Measurements from ENCODE around the gene MED12.

The MED12 gene

DNA sequence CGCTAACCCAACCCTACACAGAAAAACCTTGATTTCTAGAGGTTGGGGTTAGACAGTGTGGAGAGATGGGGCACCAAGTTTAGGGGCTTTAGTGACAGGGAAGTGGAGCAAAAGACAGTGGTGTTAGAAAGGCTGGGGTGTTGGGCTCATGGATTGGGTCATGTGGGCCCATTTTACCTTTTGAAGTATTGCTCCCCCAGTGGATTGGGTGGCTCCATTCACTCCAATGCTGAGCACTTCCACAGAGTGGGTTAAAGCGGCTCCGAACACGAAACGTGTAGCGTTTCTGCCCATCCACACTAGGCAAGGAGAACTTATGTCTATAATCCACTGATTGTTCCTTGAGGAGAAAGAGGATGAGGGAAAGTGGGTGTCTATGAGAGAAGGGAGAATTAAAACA lies 9.3 kb upstream of the MED12 start:
- Histone ChIP-seq H3K79me2 (ENCODE audit: insufficient read depth, low read length) (peaks cover 73% of the 10 kb centered on the region), H3K4me2 (ENCODE audit: low read depth, low read length, poor library complexity, severe bottlenecking) (peak overlapping the region; percentile 100), H3F3A (ENCODE audit: low read depth) (peaks cover 11% of the 10 kb centered on the region), H3K4me3 (ENCODE audit: low read length, poor library complexity, severe bottlenecking) (peak overlapping the region; percentile 96), H2AFZ (ENCODE audit: low read length) (no peak overlapping the region), H4K20me1 (ENCODE audit: insufficient read depth, low read length, poor library complexity, severe bottlenecking) (no peaks in the 10 kb centered on the region), H3K9me3 (ENCODE audit: insufficient read depth, low read depth, low read length) (no peaks in the 10 kb centered on the region), H3K27me3 (ENCODE audit: insufficient read depth, low read length, poor library complexity, severe bottlenecking) (no peaks in the 10 kb centered on the region), H3K9ac (ENCODE audit: low read depth, low read length, poor library complexity, severe bottlenecking) (peak overlapping the region; percentile 100), H3K9me2 (replicated peaks; ENCODE audit: low read depth, low read length) (no peaks in the 10 kb centered on the region), H3K36me3 (ENCODE audit: insufficient read depth, low read length) (no peaks in the 10 kb centered on the region), H3K4me1 (ENCODE audit: insufficient read depth, low read length, poor library complexity, severe bottlenecking) (peaks cover 52% of the 10 kb centered on the region)
- TF ChIP-seq, protein P1, sequence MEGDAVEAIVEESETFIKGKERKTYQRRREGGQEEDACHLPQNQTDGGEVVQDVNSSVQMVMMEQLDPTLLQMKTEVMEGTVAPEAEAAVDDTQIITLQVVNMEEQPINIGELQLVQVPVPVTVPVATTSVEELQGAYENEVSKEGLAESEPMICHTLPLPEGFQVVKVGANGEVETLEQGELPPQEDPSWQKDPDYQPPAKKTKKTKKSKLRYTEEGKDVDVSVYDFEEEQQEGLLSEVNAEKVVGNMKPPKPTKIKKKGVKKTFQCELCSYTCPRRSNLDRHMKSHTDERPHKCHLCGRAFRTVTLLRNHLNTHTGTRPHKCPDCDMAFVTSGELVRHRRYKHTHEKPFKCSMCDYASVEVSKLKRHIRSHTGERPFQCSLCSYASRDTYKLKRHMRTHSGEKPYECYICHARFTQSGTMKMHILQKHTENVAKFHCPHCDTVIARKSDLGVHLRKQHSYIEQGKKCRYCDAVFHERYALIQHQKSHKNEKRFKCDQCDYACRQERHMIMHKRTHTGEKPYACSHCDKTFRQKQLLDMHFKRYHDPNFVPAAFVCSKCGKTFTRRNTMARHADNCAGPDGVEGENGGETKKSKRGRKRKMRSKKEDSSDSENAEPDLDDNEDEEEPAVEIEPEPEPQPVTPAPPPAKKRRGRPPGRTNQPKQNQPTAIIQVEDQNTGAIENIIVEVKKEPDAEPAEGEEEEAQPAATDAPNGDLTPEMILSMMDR (conservative IDR thresholded peaks at IDR 0.05; ENCODE audit: low read length) = no peak; the same call in 1 of the 2 replicates
- TF ChIP-seq EZH2phosphoT487 (IDR thresholded peaks at IDR 0.05; ENCODE audit: borderline replicate concordance) = no peak

DNA sequence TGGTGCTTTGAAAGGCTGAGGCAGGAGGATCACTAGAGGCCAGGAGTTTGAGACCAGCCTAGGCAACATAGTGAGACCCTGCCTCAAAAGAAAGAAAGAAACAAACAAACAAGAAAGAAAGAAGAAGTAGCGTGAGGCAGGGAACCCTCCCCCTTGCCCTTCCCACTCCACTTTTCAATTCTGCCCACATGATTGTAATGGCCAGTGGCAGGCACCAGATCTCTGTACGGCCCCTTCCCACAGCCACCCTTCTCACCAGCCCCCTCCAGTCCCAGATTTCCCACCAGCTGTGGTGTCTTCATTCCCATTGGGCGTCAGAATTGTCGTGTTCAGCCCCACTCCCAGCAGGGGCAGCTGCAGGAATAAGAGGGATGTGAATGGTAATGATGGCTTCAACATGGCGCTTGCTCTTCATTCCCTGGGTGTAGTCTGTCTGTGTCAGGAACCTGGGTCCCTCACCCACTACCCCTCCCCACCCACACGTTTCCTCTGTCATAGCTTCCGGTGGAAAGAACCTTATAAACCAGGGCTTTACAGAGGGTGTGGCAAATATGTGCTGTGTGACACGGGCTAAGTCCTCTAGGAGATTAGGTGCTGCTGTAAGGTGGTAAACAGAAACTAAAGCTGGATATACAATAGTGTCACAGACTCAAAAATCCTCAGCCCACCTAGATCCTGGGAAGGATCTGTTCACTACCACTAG lies 7.1 kb upstream of the MED12 start, which contains the start of gene IL2RG:
IL2RG (minus strand) TSS at position 437 of the 703 bp plus-strand sequence; CDS start at position 399, 38 bp downstream.
- TF ChIP-seq EZH2phosphoT487 (IDR thresholded peaks at IDR 0.05; ENCODE audit: borderline replicate concordance) = no peak
- TF ChIP-seq, protein P1 (conservative IDR thresholded peaks at IDR 0.05; ENCODE audit: low read length) = no peak
- Histone ChIP-seq H3K4me3 (ENCODE audit: low read length, poor library complexity, severe bottlenecking) (peak within 1 kb of the TSS; percentile 96), H3K79me2 (ENCODE audit: insufficient read depth, low read length) (peaks cover 54% of the 10 kb centered on the region), H2AFZ (ENCODE audit: low read length) (no peak within 1 kb of the TSS), H3K4me1 (ENCODE audit: insufficient read depth, low read length, poor library complexity, severe bottlenecking) (peaks cover 36% of the 10 kb centered on the region), H3K9ac (ENCODE audit: low read depth, low read length, poor library complexity, severe bottlenecking) (peak within 1 kb of the TSS; percentile 100), H3K9me2 (replicated peaks; ENCODE audit: low read depth, low read length) (no peaks in the 10 kb centered on the region), H3K36me3 (ENCODE audit: insufficient read depth, low read length) (no peaks in the 10 kb centered on the region), H4K20me1 (ENCODE audit: insufficient read depth, low read length, poor library complexity, severe bottlenecking) (no peaks in the 10 kb centered on the region), H3K4me2 (ENCODE audit: low read depth, low read length, poor library complexity, severe bottlenecking) (peak within 1 kb of the TSS; percentile 100), H3K9me3 (ENCODE audit: insufficient read depth, low read depth, low read length) (no peaks in the 10 kb centered on the region), H3F3A (ENCODE audit: low read depth) (peaks cover 8% of the 10 kb centered on the region), H3K27me3 (ENCODE audit: insufficient read depth, low read length, poor library complexity, severe bottlenecking) (no peaks in the 10 kb centered on the region)

DNA sequence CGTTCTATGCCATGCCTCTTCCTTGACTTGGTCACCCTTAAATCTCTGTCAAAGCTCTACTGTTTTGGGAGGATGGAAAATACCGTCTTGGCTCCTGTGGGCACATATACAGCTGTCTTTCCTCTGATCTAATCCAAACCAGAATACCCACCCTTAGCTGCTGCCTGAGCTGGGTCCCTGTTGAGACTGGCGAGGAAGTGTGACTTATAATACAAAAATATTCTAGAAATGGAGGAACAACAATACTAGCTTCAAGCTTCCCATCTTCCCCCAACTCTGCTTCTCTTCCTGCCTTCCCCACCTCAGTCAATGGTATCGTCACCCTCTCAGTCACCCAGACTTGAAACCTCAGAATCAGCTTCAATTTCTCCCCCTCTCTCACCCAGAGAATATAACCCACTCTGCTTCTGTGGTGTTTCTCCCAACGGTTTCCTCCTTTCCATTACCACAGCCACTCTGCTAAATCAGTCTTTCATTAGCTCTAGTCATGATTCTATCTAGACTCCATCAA lies 6.4 kb upstream of the MED12 start:
- Histone ChIP-seq H3K9me3 (ENCODE audit: insufficient read depth, low read depth, low read length) (no peaks in the 10 kb centered on the region), H3K4me3 (ENCODE audit: low read length, poor library complexity, severe bottlenecking) (peak overlapping the region; percentile 96), H4K20me1 (ENCODE audit: insufficient read depth, low read length, poor library complexity, severe bottlenecking) (no peaks in the 10 kb centered on the region), H3K27me3 (ENCODE audit: insufficient read depth, low read length, poor library complexity, severe bottlenecking) (no peaks in the 10 kb centered on the region), H3K4me1 (ENCODE audit: insufficient read depth, low read length, poor library complexity, severe bottlenecking) (peaks cover 31% of the 10 kb centered on the region), H2AFZ (ENCODE audit: low read length) (no peak overlapping the region), H3K9me2 (replicated peaks; ENCODE audit: low read depth, low read length) (no peaks in the 10 kb centered on the region), H3F3A (ENCODE audit: low read depth) (peaks cover 8% of the 10 kb centered on the region), H3K36me3 (ENCODE audit: insufficient read depth, low read length) (no peaks in the 10 kb centered on the region), H3K9ac (ENCODE audit: low read depth, low read length, poor library complexity, severe bottlenecking) (peak overlapping the region; percentile 100), H3K4me2 (ENCODE audit: low read depth, low read length, poor library complexity, severe bottlenecking) (peak overlapping the region; percentile 100), H3K79me2 (ENCODE audit: insufficient read depth, low read length) (peaks cover 48% of the 10 kb centered on the region)
- no peak for TF ChIP-seq EZH2phosphoT487 (IDR thresholded peaks at IDR 0.05; ENCODE audit: borderline replicate concordance)
- TF ChIP-seq, protein P1 (conservative IDR thresholded peaks at IDR 0.05; ENCODE audit: low read length) = no peak

All from Loucy (cell line).